Measurements from ENCODE around the gene KLC4.

- TF ChIP-seq, protein P1, sequence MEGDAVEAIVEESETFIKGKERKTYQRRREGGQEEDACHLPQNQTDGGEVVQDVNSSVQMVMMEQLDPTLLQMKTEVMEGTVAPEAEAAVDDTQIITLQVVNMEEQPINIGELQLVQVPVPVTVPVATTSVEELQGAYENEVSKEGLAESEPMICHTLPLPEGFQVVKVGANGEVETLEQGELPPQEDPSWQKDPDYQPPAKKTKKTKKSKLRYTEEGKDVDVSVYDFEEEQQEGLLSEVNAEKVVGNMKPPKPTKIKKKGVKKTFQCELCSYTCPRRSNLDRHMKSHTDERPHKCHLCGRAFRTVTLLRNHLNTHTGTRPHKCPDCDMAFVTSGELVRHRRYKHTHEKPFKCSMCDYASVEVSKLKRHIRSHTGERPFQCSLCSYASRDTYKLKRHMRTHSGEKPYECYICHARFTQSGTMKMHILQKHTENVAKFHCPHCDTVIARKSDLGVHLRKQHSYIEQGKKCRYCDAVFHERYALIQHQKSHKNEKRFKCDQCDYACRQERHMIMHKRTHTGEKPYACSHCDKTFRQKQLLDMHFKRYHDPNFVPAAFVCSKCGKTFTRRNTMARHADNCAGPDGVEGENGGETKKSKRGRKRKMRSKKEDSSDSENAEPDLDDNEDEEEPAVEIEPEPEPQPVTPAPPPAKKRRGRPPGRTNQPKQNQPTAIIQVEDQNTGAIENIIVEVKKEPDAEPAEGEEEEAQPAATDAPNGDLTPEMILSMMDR (IDR thresholded peaks at IDR 0.05) = no peak
- no peak for TF ChIP-seq KDM1A (IDR thresholded peaks at IDR 0.05; ENCODE audit: low read depth)
- TF ChIP-seq ESRRA (IDR thresholded peaks at IDR 0.05; ENCODE audit: borderline replicate concordance, low read length) = no peak
- TF ChIP-seq MAFK (IDR thresholded peaks at IDR 0.05; ENCODE audit: partially characterized antibody) = no peak
- no peak for TF ChIP-seq POLR2A (IDR thresholded peaks at IDR 0.05; ENCODE audit: low read length)
- no peak for TF ChIP-seq ATOH8 (CRISPR knock-in tag; IDR thresholded peaks at IDR 0.05; ENCODE audit: low read depth)
- TF ChIP-seq SREBF2 (IDR thresholded peaks at IDR 0.05) = no peak
- TF ChIP-seq CEBPB (IDR thresholded peaks at IDR 0.05) = no peak
- TF ChIP-seq POLR2AphosphoS2 (conservative IDR thresholded peaks at IDR 0.05; ENCODE audit: low read length) = no peak
- no peak for TF ChIP-seq CBX8 (IDR thresholded peaks at IDR 0.05)
- no peak for TF ChIP-seq MYC (IDR thresholded peaks at IDR 0.05; ENCODE audit: borderline replicate concordance, low read length)
- TF ChIP-seq MAX (IDR thresholded peaks at IDR 0.05) = no peak
- TF ChIP-seq ELK1 (IDR thresholded peaks at IDR 0.05; ENCODE audit: low read depth, low read length) = no peak
Measured at GRCh38 chr6:43105538-43106222, 46.2 kb downstream of the KLC4 start.

All from A549 (cell line).